NCI-H146 treated with DMSO at 0.1 percent for 48 hours (cell line): ENCODE data around the gene KDM8.
"Not testable (repeated sequence)": the region's sequence is repeated elsewhere in the genome, so short reads cannot be mapped to it uniquely, and the experiment has no call there.

Experiments used
- DNase-seq: peaks from one replicate; lab custom pipeline; 2025; ENCODE audit not compliant: unreplicated experiment; lab: John Stamatoyannopoulos, UW

Gene KDM8

GRCh38 chr16:27190316-27190871 lies 12.9 kb upstream of the KDM8 start:
- no peak for DNase-seq

- DNase-seq, result no peak
These were observed 11.9 kb upstream of the KDM8 start for GRCh38 chr16:27191352-27191924.

DNA sequence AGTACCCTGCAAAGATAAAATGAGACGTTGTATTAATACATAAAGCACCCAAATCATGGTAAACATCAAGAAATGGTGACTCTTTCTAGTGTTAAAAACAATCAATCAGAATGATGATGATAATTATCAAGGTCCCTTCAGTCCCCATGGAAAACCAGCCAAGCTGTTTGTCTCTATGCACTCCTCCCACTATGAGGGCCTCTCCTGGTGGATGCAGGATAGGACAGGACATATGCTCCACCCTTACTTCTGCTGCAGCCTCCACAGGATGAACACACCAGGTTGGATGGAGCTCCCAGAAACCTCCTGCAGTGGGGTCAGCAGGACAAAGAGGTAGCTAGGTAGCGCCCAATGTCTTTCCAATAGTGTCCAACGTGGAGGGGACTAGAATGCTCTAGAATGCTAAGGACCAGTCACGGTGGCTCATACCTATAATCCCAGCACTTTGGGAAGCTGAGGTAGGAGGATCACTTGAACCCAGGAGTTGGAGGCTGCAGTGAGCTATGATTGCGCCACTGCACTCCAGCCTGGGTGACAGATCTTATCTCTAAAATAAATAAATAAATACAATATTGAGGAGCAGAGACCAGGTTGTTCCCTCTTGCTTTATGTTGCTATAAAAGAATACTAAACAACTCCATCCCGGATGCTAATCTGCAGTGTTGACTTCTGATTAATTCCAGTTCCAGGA lies 9.9 kb upstream of the KDM8 start:
- no peak for DNase-seq

DNA sequence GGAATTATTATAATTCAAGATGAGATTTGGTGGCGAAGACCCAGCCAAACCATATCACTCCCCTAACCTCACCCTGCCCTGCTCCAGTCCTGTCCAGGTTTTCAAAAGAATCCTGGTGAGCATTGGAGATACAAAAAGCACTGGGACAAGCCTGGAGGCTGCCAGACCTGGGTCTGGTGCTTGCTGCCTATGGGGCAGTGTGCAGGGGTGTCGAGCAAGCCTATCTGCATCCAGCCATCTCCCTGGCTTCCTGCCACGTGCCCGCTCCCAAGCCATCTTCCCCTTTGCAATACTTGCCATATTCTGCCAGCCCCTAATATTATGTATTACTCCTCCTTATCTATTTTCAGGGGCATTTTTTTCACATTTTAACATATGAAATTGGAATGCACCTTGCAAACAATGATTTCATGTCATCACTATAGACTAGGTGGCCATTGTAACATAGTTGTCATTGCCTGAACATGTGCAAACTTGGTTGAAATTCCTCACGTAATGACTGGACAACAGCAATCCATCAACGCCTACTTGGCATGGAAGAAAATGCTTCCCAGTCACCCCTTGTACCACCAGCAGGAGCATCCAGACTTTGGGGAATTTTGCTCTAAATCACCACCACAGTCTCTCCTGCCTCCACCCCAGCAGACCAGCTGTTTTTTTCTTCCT lies 8.1 kb upstream of the KDM8 start:
- DNase-seq, result no peak

DNA sequence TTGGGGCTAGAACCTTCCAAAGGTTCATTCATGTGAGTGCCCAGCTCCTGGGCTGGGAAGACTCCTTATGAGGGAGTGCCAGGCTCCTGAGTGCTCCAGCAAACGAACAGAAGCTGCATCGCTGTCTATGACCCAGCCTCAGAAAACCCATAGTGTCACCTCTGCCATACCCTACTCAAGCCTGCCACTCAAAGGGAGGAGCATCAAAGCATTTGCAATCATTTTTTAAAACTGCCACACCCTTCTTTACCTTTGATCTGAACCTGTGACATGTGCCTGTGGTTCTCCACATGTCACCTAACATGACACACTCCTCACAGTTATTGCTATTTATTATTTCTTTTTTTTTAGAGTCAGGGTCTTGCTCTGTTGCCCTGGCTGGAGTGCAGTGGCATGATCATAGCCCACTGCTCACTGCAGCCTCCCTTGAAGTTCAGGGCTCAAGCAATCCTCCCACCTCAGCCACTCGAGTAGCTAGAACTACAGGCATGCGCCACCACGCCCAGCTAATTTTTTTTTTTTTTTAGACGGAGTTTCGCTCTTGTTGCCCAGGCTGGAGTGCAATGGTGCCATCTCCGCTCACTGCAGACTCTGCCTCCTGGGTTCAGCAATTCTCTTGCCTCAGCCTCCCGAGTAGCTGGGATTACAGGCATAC lies 7.3 kb upstream of the KDM8 start:
- DNase-seq, result no peak

DNA sequence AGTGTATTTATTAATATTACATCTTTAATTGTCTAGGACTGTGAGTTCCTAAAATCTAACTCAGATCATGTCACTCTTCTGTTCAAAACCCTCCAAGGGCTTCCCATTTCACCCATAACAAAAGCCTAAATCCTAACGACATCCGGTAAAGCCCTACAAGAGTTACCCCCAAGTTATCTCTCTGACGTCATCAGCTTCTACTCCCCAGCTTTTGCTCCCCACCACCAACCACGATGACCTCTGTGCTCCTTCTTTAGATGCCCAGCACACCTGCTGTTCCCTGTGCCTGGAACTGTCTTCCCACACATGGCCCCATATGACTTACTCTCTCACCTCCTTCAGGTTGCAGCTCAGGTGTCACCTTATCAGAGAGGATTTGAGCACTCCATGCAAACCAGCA lies 6.3 kb upstream of the KDM8 start:
- no peak for DNase-seq

- DNase-seq, result peak; percentile 93
These were observed 4.7 kb upstream of the KDM8 start for GRCh38 chr16:27198451-27199234.

- no peak for DNase-seq
These were observed 4.1 kb upstream of the KDM8 start for GRCh38 chr16:27199235-27199586.

DNA sequence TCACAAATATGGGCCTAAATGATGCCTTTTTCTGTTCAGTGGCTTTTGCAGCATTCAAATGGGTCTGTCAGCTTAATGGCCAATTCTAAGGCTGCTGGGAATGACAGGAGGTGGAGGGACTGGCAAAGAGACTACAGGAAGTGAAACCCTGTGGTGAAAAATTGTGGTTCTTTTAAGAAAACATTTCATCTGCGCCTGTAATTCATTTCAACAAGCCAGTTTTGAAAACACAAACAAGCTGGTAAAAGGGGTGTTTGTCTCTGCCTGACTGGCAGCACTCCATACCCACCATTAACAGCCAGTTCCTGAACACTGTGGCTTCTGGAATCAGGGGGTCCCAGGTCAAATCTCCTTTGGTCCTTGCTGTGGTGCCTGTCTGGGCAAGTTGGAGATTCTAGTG lies 3.6 kb upstream of the KDM8 start:
- peak; percentile 16 for DNase-seq

DNA sequence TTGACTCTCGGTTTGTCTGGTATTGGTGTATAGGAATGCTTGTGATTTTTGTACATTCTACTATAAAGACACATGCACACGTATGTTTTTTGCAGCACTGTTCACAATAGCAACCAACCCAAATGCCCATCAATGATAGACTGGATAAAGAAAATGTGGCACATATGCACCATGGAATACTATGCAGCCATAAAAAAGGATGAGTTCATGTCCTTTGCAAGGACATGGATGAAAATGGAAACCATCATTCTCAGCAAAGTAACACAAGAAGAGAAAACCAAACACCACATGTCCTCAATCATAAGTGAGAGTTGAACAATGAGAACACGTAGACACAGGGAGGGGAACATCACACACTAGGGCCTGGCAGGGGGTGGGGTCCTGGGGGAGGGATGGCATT lies 2.4 kb upstream of the KDM8 start:
- not testable (repeated sequence) for DNase-seq

DNA sequence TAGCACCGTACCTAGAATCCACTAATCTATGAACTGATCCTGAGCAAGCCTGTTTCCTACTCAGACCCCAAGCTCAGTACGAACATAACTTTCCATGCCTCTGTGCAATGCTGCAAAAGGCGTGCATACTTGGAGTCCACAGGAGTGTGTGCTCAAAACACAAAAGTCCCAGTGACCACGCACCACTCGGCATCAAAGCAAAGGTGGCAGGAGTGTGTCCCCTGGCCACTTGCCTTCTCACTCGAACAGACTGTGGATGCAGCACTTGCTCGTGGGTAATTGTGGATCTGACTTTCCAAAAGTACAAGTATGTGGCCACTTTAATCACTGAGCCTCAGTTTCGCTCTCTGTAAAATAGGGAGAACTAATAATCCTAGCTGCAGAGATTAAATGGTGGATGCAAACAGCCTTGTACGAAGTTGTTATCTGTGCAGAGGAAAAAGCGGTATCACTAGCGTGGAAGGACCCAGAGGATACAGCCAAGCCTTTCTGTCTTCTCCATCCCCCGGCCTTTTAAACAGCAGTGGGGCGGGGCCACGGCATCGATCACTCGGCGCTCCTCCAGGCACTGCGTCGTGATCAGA lies 311 bp upstream of the KDM8 start:
- peak; percentile 95 for DNase-seq

GRCh38 chr16:27204312-27204915 lies 1.1 kb downstream of the KDM8 start:
- no peak for DNase-seq

- no peak for DNase-seq
These were observed 2.2 kb downstream of the KDM8 start for GRCh38 chr16:27205423-27206065.

DNA sequence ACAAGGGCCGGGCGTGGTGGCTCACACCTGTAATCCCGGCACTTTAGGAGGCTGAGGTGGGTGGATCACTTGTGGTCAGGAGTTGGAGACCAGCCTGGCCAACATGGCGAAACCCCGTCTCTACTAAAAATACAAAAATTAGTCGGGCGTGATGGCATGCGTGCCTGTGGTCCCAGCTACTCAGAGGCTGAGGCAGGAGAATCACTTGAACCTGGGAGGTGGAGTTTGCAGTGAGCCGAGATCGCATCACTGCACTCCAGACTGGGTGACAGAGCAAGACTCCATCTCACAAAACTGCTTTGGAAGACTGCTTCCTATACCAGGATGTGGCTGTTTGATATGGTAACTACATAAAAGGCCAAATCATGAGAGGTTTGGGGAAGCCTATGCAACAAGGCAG lies 3.8 kb downstream of the KDM8 start:
- DNase-seq, result not testable (repeated sequence)

DNA sequence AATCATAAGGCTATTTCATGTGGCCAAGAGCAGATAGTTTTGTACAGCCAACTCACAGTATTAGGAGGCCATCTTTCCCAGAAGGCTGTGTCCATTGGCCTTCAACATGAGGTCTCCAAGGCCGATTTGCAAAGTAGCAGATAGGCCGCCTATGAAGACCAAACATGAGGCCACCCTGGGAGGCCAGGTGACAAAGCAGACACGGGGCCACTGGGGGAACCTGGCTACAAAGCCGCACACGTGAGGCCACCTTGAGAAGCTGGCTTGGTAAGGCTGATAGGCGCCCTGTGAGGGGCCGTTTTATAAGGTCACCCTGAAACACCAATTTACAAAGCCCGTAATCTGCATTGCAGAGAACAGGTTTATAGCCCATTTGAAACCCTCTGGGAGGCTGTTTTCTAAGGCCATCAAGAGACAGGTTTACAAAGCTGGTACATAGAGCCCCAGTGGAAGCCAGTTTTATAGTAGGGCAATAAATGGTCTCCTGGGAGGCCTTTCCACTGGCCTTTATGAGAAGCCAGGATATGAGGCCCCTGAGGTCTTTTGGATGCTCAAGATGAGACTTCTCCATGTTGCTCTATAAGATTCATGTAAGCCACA lies 4.9 kb downstream of the KDM8 start:
- DNase-seq, result no peak

DNA sequence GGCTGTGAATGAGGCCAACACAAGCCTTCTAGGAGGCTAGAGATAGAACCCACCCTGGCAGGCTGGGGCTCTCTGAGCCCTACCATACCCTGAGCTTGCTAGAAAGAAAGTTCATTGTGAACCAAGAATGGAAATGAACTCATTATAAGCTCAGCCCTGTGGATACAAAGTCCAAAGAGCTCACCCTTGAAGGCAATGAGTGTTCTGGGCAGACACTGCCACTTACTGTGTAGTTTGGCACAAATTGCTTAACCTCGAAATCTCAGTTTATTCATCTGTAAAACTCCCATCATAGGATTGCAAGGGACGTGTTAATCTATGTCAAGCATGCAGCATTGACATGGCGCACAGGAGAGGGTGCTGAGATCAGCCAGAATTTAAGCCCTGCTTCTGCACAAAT lies 5.5 kb downstream of the KDM8 start:
- DNase-seq, result no peak

- no peak for DNase-seq
These were observed 6.3 kb downstream of the KDM8 start for GRCh38 chr16:27209591-27209990.

DNA sequence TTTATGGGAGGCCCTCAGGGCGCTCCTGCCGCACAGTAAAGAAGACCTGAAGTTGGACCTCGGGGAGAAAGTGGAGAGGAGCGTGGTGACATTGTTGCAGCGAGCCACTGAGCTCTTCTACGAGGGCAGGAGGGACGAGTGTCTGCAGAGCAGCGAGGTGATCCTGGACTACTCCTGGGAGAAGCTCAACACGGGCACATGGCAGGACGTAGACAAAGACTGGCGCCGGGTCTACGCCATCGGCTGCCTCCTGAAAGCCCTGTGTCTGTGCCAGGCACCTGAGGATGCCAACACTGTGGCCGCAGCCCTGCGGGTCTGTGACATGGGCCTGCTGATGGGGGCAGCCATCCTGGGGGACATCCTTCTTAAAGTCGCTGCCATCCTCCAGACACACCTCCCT lies 6.8 kb downstream of the KDM8 start:
- DNase-seq, result no peak

GRCh38 chr16:27211026-27211425 lies 7.7 kb downstream of the KDM8 start:
- no peak for DNase-seq
